Fibroblast of mammary gland (primary cell): ENCODE results near the gene NXNL1.

Source experiments
- DNase-seq: peaks from one replicate; pipeline ENCODE4 v3.0.0-alpha.2; 2010; ENCODE audit warnings: low read depth
- H3K4me3 ChIP-seq: 2 replicates; pipeline ENCODE4 v1.5.1; 2011; ENCODE audit warnings: low read depth, mild to moderate bottlenecking, low read length, moderate library complexity; ENCODE audit not compliant: control insufficient read depth
- CTCF ChIP-seq: conservative IDR thresholded peaks from 2 replicates; pipeline ENCODE4 v1.5.1; 2011; ENCODE audit warnings: low read depth, low read length, inconsistent platforms; ENCODE audit not compliant: control insufficient read depth, insufficient read depth

The NXNL1 gene

GRCh38 chr19:17467471-17468301, 7.0 kb upstream of the NXNL1 start:
- DNase-seq, result no peak
- no peak for TF ChIP-seq CTCF
- no peak overlapping the region for H3K4me3 ChIP-seq

- DNase-seq, result no peak
- TF ChIP-seq CTCF, result no peak
- no peak overlapping the region for H3K4me3 ChIP-seq
Observed at GRCh38 chr19:17466487-17466850, 5.7 kb upstream of the NXNL1 start.

GRCh38 chr19:17458970-17459369, 1.8 kb downstream of the NXNL1 start:
- TF ChIP-seq CTCF, result no peak
- DNase-seq, result no peak
- no peak overlapping the region for H3K4me3 ChIP-seq

GRCh38 chr19:17457616-17458015, 3.1 kb downstream of the NXNL1 start:
- no peak for DNase-seq
- no peak for TF ChIP-seq CTCF
- H3K4me3 ChIP-seq, result no peak overlapping the region

- no peak for TF ChIP-seq CTCF
- H3K4me3 ChIP-seq, result no peak overlapping the region
- DNase-seq, result no peak
Observed at GRCh38 chr19:17456127-17456526, 4.6 kb downstream of the NXNL1 start.

GRCh38 chr19:17455308-17456123, 5.2 kb downstream of the NXNL1 start:
- TF ChIP-seq CTCF, result no peak
- no peak overlapping the region for H3K4me3 ChIP-seq
- no peak for DNase-seq
